ENCODE results near the gene MRPL36. TPM values are rescaled to one million over a fixed set of nuclear protein-coding genes. Genes with fewer than 3 reads are reported as not detected.
"Not testable (repeated sequence)": the region's sequence is repeated elsewhere in the genome, so short reads cannot be mapped to it uniquely, and the experiment has no call there.

MRPL36 gene
- total RNA-seq, 1 donor from 2014 or later = 57.4 TPM

DNA sequence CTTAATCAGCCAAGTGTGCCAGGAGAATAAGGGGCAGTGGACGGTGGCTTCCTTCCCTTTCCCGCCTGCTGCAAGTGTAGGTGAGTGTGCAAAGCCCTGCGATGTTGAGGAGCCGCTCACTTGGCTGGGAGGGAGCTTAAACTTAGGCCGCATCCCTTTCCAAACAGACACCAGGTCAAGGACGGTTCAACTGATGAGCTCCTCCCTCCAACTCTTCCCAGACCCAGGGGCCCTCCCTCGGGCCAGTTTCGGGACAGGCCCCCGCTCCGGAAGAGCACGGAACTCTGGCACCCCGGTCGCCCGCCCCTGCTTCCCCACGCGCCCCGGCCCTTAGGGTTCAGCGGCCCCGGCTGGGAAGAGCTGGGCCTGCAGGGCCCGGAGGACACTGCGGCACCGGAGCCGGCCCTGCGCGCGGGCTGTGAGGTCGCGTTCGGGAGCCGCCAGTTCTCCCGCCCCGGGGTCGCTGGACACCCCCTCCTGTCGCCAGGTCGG, 481 bp downstream of the MRPL36 start:
- intact Hi-C loops (cut with micrococcal nuclease) = no loop called here
- H3K4me3 ChIP-seq = peak overlapping the region; percentile 97
- peak overlapping the region; percentile 95 for H3K27ac ChIP-seq (replicated peaks)
- no peaks in the 10 kb centered on the region for H3K27me3 ChIP-seq (ENCODE audit: low read depth)
- no peaks in the 10 kb centered on the region for H3K9me3 ChIP-seq (replicated peaks)
- DNase-seq = no peak
- H3K4me1 ChIP-seq = peaks cover 71% of the 10 kb centered on the region
- H3K36me3 ChIP-seq = peaks cover 43% of the 10 kb centered on the region
- TF ChIP-seq, protein P1, sequence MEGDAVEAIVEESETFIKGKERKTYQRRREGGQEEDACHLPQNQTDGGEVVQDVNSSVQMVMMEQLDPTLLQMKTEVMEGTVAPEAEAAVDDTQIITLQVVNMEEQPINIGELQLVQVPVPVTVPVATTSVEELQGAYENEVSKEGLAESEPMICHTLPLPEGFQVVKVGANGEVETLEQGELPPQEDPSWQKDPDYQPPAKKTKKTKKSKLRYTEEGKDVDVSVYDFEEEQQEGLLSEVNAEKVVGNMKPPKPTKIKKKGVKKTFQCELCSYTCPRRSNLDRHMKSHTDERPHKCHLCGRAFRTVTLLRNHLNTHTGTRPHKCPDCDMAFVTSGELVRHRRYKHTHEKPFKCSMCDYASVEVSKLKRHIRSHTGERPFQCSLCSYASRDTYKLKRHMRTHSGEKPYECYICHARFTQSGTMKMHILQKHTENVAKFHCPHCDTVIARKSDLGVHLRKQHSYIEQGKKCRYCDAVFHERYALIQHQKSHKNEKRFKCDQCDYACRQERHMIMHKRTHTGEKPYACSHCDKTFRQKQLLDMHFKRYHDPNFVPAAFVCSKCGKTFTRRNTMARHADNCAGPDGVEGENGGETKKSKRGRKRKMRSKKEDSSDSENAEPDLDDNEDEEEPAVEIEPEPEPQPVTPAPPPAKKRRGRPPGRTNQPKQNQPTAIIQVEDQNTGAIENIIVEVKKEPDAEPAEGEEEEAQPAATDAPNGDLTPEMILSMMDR (IDR thresholded peaks at IDR 0.05; ENCODE audit: borderline replicate concordance) = no peak

DNA sequence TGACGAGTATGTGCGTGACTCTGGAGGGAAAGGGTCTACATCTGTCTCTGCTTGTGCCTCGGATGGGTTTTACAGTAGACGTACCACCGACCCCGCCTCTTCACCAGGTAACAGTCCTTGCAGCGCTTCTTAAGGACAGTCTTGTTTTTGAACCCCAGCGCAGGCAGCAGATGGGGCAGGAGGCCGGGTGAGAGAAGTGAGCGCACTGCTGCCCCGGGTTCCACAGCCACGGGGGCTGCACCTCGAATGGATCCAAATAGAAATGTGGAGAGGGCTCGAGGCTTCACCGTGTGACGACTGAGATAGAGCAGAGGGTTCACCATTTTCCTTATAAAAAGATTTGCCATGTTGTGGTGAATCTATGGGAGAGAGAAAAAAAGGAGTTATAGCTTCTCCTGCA, 1.0 kb downstream of the MRPL36 start:
- peak overlapping the region; percentile 97 for H3K4me3 ChIP-seq
- peaks cover 38% of the 10 kb centered on the region for H3K36me3 ChIP-seq
- H3K27me3 ChIP-seq (ENCODE audit: low read depth); H3K9me3 ChIP-seq (replicated peaks); DNase-seq; intact Hi-C loops (cut with micrococcal nuclease): not testable (repeated sequence)
- H3K4me1 ChIP-seq = peaks cover 65% of the 10 kb centered on the region
- peak overlapping the region; percentile 95 for H3K27ac ChIP-seq (replicated peaks)

DNA sequence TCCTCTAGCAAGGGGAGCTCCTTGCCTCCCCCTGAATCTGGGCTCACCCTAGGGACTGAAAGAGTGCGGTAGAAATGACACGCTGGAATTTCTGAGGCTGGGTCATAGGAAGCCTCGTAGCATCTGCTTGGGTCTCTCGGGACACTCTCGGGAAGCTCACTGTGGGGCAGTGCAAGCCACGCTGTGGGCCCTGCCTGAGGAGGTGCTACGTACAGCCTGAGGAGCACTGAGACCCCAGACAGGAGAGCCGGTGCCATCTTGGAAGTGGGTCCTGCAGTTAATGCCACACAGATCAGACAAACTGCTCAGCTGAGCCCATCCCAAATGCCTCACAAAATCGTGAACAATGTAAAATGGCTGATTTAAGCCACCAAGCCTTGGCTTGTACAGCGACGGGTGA, 1.8 kb downstream of the MRPL36 start:
- H3K4me1 ChIP-seq = peaks cover 65% of the 10 kb centered on the region
- DNase-seq = no peak
- no peaks in the 10 kb centered on the region for H3K27me3 ChIP-seq (ENCODE audit: low read depth)
- TF ChIP-seq, protein P1 (IDR thresholded peaks at IDR 0.05; ENCODE audit: borderline replicate concordance) = no peak
- peaks cover 30% of the 10 kb centered on the region for H3K36me3 ChIP-seq
- H3K27ac ChIP-seq (replicated peaks) = no peak overlapping the region
- no peak overlapping the region for H3K4me3 ChIP-seq
- no peaks in the 10 kb centered on the region for H3K9me3 ChIP-seq (replicated peaks)
- intact Hi-C loops (cut with micrococcal nuclease) = no loop called here

DNA sequence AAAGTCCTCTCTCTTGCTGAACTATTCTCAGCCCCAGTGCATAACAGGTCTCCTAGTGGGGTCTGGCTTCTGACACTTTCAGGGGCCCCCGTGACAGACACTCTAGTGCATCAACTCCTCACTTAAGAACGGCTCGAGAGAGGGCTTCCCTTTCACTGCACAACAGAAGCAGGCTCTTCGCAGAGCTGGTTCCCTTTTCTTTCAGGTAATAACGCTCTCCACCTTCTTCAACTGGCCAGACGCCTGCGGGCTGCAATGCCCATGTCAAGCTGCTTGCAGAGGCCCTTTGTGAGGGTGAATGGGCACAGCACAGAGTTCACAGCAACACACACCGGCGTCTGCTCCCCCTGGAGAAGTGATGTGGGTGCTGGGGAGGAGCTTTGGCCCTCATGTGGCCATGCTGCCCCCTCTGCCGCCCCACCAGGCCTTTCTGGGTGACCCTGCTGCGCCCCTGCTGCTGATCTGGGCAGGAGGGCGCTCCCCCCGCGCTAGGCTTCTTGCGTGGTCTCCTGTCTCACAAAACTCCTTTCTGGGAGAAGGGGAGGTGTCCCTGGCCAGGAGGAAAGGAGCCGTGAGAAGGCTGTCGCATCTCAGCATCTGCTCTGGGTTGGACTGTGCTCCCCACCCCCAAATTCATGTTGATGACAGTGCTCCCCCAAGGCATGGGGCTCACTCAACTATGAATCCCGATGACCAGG, 2.4 kb downstream of the MRPL36 start:
- Histone ChIP-seq H3K4me3 (no peak overlapping the region), H3K9me3 (replicated peaks) (no peaks in the 10 kb centered on the region), H3K27ac (replicated peaks) (no peak overlapping the region), H3K27me3 (ENCODE audit: low read depth) (no peaks in the 10 kb centered on the region), H3K36me3 (peaks cover 26% of the 10 kb centered on the region), H3K4me1 (peaks cover 65% of the 10 kb centered on the region)
- TF ChIP-seq, protein P1 (IDR thresholded peaks at IDR 0.05; ENCODE audit: borderline replicate concordance) = no peak
- DNase-seq = no peak
- intact Hi-C loops (cut with micrococcal nuclease) = no loop called here

DNA sequence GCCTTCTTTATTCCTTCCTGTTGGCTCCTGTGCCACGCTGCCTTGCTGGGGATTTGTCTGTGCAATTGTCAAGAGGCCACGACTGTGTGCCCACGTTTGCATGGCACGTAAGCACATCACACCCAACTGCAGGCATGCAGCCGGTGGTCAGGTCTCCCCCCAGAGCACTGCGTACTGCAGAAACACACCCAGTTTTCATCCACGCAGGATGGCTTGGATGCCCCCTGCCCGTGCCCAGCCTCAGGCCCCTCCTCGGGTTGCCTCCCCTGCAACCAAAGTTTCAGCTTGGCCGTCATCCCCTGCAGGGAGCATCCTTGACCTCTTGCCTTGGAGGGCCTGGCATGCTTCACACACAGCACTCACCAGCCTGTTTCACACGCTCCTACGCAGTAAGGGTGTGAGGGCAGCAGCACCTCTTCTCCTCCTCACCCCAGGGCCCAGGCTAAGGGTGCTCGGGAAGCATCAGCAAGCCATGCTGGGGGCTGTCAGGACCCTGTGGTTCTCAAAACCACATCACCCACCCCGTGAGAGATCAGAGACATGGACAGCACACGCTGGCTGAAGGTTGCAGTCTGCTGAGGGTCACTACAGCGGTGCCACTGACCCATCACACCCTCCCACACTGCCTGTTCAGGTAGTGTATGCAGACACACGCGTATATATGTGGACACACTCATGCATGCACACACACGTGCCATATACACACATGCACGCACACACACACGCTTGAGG, 3.1 kb downstream of the MRPL36 start:
- peaks cover 58% of the 10 kb centered on the region for H3K4me1 ChIP-seq
- intact Hi-C loops (cut with micrococcal nuclease) = no loop called here
- H3K9me3 ChIP-seq (replicated peaks) = no peaks in the 10 kb centered on the region
- H3K36me3 ChIP-seq = peaks cover 26% of the 10 kb centered on the region
- H3K4me3 ChIP-seq = no peak overlapping the region
- H3K27me3 ChIP-seq (ENCODE audit: low read depth) = no peaks in the 10 kb centered on the region
- H3K27ac ChIP-seq (replicated peaks) = no peak overlapping the region
- DNase-seq = no peak
- TF ChIP-seq, protein P1 (IDR thresholded peaks at IDR 0.05; ENCODE audit: borderline replicate concordance) = no peak

DNA sequence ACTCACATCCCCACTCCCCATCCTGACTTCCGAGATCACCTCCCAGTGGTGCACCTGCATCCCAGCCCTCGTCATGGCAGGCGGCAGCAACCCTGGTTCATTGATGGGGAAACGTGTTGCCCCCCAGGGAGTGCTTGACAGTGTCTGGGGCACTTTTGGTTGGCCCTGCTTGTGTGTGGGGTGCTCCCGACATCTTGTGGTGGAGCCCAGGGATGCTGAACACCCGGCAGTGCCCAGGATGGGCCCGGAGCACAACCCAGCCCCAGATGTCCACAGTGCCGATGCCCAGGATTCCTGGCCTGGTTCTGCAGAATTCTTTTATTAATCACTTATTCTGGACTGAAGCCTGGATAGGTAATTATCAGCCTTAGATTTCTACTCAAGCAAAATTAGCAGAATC, 3.7 kb downstream of the MRPL36 start:
- intact Hi-C loops (cut with micrococcal nuclease) = no loop called here
- DNase-seq = no peak
- Histone ChIP-seq H3K36me3 (peaks cover 26% of the 10 kb centered on the region), H3K4me3 (no peak overlapping the region), H3K4me1 (peaks cover 58% of the 10 kb centered on the region), H3K27ac (replicated peaks) (no peak overlapping the region), H3K9me3 (replicated peaks) (no peaks in the 10 kb centered on the region), H3K27me3 (ENCODE audit: low read depth) (no peaks in the 10 kb centered on the region)
- TF ChIP-seq, protein P1 (IDR thresholded peaks at IDR 0.05; ENCODE audit: borderline replicate concordance) = no peak

Data from left ventricle myocardium inferior (tissue), 1 donor.